Right ventricle myocardium superior (tissue), 1 donor: Measurements from ENCODE around the gene AKIRIN2. TPM values are rescaled to one million over a fixed set of nuclear protein-coding genes. Genes with fewer than 3 reads are reported as not detected.
"Not testable (repeated sequence)": the region's sequence is repeated elsewhere in the genome, so short reads cannot be mapped to it uniquely, and the experiment has no call there.

ENCODE experiments used
- ATAC-seq: fragments of 200-7000 bp; cut with Tn5 transposase; one replicate; pipeline ENCODE4 v1.9.1; 2020; ENCODE audit warnings: mild to moderate bottlenecking; ENCODE audit not compliant: poor library complexity
- DNase-seq: peaks from one replicate; pipeline ENCODE4 v3.0.0-alpha.2; 2020
- intact Hi-C: fragments of 100-400 bp; cut with DNase I; formaldehyde crosslinking; loops from one replicate; pipeline ENCODE4 v1.11.2; 2022
- total RNA-seq: library from RNA; stranded (reverse); fragmentation: NEBNext Ultra II Directional; extraction: Animal tissue kit (Norgen Biotek cat#: 25700); gene quantifications from one replicate; pipeline ENCODE4 v1.2.1, GENCODE V29; 2021
- donor health status: DM: no; HTN: yes; CAD: no; lungs with severe emphysema.

AKIRIN2 gene
- total RNA-seq, 1 donor from 2014 or later: 38.9 TPM

DNA sequence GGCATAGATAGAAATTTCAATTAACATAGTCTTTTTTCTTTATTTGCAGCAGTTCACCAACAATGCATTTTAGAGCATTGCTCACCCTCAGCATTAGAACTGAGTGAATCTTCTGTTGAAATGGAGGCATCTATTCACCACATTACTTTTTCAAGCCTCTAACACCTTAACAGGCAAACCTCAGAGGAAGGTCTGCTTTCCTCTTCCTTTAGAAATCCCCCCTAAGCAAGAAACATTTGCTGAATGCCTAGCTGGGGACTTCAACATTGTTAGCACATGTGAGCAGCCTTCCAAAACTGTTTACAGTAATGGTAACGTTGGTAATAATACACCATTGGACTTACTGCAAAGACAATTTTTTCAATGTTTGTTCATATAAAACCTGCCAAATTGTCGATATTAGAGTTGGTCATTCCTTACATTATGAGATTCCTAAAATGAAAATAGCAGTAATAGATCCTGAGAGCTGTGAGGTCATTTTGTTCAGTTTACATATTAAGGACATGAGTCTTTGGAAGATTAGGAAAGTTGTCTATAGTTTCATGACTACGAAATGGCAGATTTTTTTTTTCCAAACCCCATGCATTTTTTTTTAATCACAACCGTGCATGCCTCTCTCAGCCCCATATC lies 20.6 kb upstream of the AKIRIN2 start:
- ATAC-seq (no peak), DNase-seq (no peak)
- intact Hi-C loops: no loop called here

DNA sequence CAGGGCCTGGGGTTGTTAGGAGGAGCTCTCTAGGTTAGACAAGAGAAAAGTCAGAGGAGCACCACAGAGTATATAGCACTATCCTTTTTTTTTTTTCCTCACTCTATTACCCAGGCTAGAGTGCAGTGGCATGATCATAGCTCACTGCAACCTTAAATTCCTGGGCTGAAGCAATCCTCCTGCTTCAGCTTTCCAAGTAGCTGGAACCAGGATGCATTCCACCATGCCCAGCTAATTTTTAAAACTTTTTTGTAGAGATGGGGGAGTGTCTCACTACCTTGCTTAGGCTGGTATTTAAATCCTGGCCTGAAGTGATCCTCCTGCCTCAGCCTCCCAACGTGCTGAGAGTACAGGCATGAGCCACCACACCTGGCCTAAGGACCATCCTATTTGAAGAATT lies 19.3 kb upstream of the AKIRIN2 start:
- no peak for ATAC-seq
- intact Hi-C loops: no loop called here
- no peak for DNase-seq

- ATAC-seq: no peak
- intact Hi-C loops: no loop called here
Measured at GRCh38 chr6:87718662-87719433, 16.8 kb upstream of the AKIRIN2 start.

DNA sequence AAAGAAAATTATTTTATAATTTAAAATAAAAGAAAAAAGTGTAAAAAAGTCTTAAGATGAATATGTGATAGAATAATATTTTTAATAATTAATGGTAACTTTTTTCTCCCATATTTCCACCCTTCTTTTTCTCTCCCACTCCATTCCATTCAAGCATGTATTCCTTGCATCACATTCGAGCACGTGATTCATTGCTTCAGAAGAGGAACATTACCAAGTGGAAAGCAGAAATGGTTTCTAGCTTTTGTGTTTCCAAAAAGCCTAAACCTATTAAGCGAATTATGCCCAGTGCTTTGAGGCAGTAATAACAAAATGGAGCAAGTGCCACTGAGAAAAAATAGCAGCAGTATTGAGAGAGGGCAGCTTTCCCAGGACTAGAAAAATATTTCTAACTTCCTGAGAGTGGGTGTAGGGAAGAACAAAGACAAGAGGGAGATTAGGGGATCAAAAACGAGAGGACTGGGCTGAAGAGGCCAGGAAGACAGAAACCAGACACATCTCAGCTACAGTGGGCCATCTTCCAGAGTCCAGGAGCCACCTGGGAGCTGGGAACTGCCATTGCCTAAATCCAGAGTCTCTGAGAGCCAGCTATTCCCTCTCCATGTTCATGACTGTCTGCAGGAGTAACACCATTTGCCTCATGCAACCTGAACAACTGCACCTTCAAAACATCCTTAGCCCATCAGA lies 15.0 kb upstream of the AKIRIN2 start:
- ATAC-seq: peak; percentile 61
- intact Hi-C loops: no loop called here
- no peak for DNase-seq

More at GRCh38 chr6:87718662-87719433, 16.8 kb upstream of the AKIRIN2 start:
- no peak for DNase-seq

DNA sequence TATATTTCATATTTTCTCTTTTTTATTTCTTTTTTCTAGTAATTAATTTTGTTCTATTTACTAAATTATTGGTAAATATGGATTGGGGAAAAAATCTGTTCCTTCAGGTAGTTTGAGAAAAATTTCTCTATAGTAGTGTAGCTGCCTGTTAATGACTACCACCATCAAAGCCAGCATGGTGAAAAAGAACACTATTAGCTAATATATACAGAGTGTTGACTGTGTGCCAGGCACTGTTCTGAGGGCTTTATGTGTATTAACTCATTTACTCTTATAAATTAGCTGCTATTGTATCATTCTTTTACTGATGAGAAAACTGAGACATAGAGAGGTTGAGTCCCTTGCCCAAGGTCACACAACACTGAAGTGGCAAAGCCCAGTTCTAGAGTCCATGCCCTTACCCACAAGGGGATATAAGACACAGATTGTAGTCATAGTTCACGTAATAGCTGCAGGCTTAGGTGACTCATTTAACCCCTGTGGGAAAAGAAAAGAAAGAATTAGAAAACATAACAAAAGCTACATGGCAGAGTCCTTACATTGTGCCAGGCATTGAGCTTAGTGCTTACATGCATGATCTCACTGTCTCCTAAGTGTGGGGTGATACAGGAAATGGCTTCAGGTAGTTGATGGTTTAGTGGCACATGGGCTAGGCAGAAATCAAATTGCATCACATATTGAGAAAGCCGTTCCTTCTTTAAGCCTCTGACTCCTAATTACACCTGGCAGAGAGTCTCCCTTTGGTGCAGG lies 12.2 kb upstream of the AKIRIN2 start:
- DNase-seq (no peak), ATAC-seq (no peak)
- intact Hi-C loops: no loop called here

DNA sequence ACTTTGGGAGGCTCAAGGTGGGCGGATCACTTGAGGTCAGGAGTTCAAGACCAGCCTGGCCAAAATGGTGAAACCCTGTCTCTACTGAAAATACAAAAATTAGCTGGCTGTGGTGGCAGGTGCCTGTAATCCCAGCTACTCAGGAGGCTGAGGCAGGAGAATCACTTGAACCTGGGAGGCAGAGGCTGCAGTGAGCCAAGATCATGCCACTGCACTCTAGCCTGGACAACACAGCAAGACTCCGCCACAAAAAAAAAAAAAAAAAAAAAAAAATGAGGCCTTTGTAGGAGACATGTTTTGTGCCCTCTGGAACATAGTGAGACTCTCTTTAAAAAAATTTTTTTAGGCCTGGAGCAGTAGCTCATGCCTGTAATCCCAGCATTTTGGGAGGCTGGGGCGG lies 10.7 kb upstream of the AKIRIN2 start:
- intact Hi-C loops, DNase-seq, ATAC-seq: not testable (repeated sequence)

DNA sequence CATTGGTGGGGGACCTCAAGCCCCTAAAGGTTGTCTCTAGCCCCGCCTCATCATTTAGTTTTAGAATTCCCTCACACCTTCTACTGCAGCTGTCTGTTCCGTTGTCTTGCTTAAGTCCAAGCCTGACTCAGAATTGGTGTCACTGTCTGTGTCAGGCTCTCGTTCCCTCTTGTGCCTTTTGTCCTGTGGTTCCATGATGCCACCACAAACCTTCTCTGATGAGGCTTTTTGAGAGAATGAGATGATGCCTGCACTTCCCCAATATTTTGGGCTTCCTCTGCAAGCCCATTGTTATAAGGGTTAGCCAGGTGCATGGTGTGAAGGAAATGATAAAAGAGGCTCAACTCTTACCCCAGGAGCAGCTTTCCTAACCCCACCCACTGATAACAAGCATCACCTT lies 8.1 kb upstream of the AKIRIN2 start:
- no peak for ATAC-seq
- intact Hi-C loops: no loop called here

GRCh38 chr6:87708581-87709427 lies 6.8 kb upstream of the AKIRIN2 start:
- intact Hi-C loops, ATAC-seq: not testable (repeated sequence)

More for the DNA sequence above, 8.1 kb upstream of the AKIRIN2 start:
- DNase-seq: no peak

GRCh38 chr6:87706187-87706966 lies 4.3 kb upstream of the AKIRIN2 start:
- DNase-seq (no peak), ATAC-seq (no peak)
- intact Hi-C loops: no loop called here

More at GRCh38 chr6:87708581-87709427, 6.8 kb upstream of the AKIRIN2 start:
- DNase-seq: not testable (repeated sequence)

DNA sequence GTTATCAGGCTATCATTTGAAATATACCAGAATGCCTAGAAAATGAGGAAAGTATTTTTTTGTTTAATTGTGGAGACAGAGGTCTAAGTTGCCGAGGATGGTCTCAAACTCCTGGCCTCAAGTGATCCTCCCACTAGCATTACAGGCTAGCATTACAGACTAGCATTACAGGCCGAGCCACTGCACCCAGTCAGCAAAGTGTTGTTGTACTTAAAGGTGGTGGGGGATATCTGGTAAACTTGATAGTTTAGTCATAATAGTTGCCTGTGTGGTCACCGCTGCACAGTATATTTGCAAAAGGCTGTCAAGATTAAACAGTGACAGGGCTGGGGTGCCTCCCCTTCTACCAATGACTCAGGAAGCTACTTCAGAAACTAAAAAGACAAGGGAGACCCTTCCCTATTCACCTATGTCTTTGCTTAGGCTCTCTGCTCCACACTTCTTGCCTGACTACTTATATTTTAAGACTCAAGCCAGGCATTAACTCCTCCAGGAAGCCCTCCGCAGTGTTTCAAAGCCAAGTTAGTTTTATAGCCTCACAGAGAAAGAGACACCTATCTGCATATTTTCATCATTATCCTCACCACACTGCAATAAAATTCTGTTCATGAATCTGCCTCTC lies 3.1 kb upstream of the AKIRIN2 start:
- no peak for ATAC-seq
- intact Hi-C loops: no loop called here
- no peak for DNase-seq

DNA sequence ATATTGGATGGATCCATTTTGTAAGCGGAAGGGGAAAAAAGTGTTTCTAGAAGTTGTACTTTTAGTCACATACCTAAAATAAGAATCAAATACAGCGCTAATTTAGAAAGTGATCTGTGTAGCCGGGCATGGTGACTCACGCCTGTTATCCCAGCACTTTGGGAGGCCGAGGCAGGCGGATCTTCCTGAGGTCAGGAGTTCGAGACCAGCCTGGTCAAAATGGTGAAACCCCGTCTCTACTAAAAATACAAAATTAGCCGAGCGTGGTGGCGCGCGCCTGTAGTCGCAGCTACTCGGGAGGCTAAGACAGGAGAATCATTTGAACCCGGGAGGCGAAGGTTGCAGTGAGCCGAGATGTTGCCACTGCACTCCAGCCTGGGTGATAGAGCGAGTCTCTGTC lies 1.0 kb upstream of the AKIRIN2 start:
- peak; percentile 45 for DNase-seq
- ATAC-seq, intact Hi-C loops: not testable (repeated sequence)

DNA sequence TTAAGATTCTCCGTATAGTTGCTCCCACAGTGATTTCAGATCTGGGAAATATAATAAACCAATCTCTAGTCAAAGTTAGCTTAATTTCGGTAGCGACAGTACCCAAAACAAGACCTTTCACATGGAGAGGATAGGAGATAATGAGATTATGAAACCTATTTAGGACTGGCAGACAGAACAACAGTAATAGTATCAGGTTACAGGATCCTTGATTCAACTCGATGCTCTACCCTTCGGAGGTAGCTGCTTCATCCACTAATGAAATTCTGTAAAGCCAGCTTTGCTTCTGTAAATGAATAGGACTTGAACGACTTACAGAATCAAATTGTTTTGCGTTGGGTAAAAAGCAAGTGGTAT lies 534 bp upstream of the AKIRIN2 start:
- intact Hi-C loops: no loop called here
- DNase-seq: no peak
- no peak for ATAC-seq

DNA sequence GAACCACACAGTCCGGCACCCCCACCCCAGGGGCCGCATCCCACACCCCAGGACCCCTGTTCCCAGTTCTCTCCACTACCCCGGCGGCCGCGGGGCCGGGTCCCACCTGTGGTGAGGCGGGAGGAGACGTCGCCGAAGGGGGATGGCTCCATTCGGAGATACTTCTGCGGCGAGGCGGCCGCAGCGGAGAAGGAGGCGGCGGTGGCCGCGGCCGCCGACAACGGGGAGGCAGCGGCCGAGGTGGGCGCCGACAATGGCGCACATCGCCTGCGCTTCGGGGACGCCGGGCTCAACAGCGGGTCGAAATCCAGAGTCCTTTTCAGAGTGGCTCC lies 723 bp downstream of the AKIRIN2 start:
- intact Hi-C loops: no loop called here
- DNase-seq (peak; percentile 48), ATAC-seq (peak; percentile 9)

DNA sequence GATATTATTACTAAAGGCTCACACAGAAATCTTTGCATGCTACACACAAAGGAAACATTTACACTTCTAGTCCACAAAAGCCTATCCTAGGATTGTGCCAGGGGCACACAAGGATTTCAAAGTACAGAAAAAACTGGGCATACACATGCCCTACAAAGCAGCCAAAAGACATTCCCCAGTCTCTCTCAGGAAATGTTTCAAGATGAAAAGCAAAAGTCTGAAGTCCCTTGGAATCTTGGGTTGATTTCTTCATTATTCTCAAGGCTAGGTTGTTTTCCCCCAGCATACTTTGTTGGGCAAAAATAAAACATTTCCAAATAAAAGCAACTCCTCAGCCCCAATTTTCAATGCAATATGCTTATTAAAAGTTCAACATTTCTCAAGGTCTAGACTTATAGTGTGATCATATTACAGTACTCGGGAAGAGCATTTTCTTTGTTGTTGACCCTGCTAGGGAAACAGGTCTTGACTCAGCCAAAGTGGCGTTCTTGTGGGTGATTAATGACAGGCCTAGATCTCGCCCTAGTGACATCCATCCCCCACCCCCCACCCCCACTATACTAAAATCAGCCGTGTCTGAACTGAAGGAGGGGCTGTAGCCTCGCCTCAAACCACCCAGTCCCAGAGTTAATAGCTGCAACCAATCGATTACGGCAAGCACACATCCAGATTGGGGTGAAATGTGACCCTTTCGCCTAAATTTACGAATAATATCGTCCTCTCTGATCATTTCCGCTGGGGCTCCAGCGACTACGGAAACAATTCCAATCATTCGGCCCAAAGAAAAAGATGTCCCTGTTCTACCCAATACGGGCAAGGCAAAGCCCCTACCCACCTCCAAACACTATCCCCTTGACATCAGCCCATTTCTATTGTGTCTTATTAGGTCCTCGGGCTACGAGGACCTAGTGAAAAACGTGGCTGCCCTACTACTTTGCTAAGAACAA lies 1.4 kb downstream of the AKIRIN2 start:
- DNase-seq: no peak
- ATAC-seq: peak; percentile 25
- intact Hi-C loops: no loop called here

DNA sequence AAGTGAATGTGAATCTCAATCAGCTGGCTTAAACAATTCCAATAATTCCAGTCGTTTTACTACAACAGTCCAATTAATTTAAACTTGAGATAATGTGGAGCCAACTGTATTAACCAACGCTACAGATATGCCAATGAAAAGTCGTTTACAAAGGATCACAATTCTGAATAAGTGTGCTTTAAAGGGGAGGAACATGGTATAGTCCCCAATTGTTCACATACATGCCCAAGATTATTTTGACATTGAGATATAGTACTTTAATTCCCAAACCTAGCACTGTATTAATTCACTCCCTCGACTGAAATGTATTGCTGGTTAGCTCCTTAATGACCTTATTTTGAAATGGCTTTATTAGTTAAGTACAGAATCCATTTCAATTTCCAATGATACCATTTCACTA lies 2.5 kb downstream of the AKIRIN2 start:
- no peak for ATAC-seq
- no peak for DNase-seq
- intact Hi-C loops: no loop called here

DNA sequence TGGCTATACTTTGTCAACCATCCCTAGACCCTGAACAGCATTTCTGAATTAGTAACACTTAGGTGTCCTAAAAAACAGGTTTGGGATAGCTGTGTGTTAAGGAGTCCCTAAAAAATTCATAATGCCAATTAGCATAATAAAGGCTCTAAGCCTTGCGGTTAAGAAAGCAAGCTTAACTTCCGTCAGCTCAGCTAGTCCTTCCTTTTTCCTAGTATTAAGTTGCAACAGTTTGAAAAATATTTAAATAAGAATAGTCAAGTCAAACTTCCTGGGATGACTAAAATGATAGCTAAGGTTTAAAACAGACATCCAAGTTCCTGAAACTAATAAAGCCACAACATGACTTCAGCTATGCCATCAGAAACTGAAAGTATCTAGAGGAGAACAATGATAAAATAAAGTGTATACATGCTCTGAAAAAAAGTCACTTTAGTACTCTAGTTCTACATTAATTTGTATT lies 3.5 kb downstream of the AKIRIN2 start:
- ATAC-seq (no peak), DNase-seq (no peak)
- intact Hi-C loops: no loop called here
